Erythroblast (primary cell): ENCODE data around the gene NFIB.

ENCODE experiments used
- GATA1 ChIP-seq: IDR thresholded peaks from 2 replicates; pipeline ENCODE4 v1.6.1; 2011; ENCODE audit warnings: low read depth, mild to moderate bottlenecking, control low read depth, low read length, moderate library complexity
- POLR2A ChIP-seq: IDR thresholded peaks from 2 replicates; pipeline ENCODE4 v1.6.1; 2011; ENCODE audit warnings: mild to moderate bottlenecking, low read length

DNA sequence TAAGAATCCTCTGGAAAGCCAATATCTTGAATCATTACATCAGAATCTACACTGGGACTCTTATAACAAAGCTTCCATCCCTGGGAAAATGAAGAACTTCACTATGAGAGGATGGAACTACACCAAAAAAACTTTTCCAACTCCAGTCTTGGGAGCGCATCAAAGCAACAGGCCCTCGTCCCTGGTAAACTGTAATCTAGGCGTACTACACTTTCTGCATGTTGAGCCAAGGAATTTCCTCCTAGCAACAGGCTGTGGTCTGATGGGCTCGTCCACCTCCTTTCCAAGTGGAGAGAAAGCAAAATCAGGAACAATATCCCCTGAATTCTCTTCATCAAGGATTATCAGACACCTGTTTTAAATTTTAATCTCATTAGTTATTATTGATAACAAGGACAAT lies 94.1 kb downstream of the NFIB start:
- TF ChIP-seq POLR2A: no peak
- no peak for TF ChIP-seq GATA1
